CD4-positive, alpha-beta T cell treated with Interleukin-4 for 4 hours (primary cell): Measurements from ENCODE around the gene SEZ6.

Source experiments
- DNase-seq: peaks from one replicate; pipeline ENCODE4 v3.0.0-alpha.2; 2020

SEZ6 gene

DNA sequence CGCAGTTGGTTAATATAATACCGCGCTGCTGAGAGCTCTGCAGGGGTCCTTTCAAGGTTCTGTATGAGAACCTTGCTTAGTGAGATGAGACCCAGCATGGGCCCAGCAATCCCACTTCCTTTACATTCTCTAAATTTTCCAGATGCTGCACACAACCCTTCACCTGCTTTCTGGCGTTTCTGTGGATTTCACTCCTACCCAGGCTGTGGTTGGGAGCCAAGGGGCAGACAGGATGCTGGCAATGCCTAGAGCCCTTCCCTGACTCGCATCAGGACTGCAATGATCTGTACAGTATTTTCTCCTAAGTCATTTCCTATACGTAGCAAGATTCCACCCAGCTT is 27.0 kb upstream of the SEZ6 start:
- no peak for DNase-seq

DNA sequence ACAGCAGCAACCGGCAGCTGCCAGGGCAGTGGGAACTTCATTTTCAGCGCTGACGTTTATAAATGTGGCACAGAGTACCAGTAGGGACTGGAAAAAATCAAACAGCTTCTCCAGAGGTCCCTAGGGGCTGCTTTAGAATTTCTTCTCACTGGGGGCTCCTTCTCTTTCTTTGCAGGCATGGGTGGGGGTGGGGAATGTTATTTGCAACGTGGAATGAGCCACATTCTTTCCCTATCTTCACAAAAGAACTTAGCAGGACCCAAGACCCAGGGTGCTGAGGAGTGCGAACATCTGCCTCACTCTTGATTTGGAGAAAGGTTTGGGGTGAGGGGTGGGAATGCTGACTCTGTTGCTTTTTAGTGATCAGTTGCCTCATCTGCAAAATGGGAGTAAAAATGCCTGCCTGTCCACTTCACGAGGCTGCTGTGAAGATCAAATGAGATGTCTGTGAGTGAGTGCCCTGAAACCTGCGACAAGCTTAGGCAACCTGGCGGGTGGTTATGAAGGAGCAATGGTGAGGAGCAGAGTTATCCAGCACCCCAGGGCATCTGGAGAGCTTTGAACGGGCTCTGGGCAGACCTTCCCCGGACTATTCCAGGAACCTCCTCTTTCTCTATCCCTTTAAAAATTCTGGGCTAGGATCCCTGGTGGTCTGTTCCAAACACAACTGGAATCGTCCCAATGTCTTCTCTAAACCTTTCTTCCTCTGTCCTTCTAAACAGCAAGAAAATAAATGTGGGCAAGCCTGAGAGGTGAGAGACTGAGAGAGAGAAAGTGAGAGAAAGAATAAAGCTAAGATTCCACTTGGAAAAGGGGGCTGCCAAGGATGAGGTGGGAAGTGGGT is 26.4 kb upstream of the SEZ6 start:
- DNase-seq: no peak

DNA sequence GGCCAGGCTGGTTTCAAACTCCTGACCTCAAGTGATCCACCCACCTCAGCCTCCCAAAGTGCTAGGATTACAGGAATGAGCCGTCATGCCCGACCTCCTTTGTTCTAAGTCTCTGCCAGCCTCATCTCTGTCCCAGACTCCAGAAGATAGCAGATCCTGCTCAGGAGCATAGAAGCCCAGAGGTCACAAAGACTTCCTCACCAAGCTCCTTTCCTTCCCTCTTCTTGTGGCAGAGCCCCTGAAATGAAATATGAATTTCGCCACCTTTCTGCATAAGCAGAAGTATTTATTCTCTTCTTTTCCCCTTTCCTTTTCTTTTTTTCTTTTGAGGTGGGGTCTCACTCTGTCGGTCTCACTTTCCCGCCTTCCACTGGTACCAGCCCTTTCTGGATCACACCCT is 25.7 kb upstream of the SEZ6 start:
- no peak for DNase-seq

DNA sequence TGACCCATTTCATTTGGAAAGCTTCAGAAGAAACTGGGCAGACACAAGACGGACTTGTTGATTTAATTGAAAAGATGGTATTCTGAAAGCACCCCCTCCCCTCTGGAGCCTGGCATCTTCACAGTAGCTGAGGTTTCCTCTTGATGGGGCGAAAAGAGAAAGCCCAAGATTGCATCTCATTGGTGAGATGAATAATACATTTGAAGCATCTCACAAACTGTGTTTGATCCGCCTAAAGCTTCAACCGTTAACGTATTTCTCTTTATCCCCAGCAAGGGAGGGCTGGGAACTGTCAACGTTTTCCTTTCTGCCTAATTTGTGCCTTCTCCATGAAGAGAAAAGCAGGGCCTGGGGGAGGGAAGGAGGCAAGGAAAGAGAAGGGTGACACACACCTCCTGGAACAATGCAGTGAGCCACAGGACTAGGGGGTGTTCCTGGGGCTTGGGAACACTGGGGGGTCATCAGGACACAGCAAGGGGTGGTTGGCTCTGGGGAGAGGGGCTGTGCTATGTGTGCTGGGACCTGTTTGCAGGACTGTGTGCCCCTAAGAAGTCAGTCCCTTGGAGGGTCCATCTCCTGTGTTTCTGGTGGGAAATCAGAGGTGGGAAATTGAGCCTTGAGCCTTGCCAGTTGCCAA is 18.6 kb upstream of the SEZ6 start:
- DNase-seq: no peak

DNA sequence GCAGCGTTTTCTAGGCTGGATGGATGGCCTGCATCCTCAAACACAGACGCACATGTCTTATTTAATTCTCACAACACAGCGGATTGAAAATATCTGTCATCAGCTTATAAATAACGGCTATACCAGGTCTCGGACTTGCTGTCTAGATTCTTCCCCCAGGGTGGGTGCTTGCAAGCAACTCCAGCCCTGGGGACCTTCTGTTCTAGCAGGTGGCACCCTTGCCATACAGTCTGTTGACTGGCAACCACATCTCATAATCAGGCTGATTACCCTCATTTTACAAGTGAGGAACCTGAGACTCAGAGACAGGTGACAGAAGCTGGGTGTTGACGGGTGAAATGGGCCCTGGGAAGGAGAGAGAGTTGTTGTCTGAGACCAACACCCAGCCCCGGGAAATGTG is 16.2 kb upstream of the SEZ6 start:
- DNase-seq: no peak

DNA sequence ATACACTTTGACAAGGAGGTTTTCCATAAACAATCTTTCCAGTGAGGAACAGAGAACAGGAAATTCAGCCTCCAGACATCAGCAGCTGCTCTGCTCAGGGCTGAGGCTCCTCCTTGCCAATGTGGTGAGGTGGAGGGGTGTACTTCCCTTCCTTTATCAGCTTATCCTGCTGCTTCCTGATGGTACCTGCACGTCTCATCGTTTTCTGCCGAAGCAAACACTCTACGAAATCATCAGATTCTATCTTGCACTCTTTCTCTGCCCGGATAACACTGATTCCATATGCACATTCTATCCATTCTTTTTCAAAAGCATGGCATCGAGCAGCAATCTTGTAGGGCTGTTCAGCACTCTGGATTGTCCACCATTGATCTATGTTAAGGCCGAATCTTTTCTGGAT is 15.4 kb upstream of the SEZ6 start:
- no peak for DNase-seq

DNA sequence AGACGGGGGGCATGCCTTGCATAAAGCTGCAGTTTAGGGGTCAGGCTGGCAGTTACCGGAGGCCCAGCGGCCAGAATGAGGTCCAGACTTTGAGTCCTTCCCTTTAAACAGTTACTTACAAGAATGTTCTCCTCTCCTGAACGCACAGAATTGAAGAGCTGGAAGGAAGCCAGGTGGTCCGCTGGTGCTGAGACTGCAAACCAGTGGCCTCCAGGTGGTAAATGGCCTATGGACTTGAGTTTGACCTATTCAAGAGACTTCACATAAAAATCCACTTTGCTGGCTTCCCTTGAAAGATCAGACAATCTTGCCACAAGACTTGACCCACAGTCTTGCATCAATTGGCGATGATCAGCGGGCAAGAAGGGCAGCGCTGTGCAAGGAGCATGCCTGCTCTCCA is 14.7 kb upstream of the SEZ6 start:
- no peak for DNase-seq

DNA sequence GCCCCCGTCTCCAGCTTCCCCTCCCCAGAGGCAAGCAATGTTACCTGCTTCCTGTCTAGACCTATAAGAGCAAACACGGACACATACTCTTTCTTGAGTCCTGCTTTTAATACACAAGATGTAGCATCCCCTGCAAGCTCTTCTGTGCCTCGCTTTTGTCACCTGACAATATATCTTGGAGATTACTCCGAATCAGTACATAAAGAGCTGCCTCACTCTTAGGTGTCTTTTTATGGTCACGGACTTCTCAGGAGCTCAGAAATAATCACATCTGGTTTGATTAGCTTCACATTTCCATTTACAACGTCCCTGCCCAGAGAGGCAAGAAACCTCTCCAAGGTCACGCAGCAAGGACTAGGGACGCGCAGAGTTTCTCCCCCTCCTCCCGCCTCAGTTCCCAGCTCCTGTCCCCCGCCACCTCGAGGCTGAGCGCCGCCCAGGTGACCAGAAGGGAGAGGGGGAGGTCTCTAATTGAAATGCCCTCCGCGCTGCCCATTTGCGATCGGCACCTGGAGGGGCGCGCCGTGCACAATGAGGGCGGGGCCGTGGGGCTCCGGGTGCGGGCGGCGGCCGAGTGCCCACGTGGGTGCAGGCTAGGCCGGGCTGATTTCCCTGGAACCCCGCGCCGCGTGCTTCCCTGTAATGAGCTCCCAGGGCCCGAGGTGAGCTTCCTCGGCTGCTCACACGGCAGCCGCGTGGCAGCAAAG is 13.8 kb upstream of the SEZ6 start:
- no peak for DNase-seq

DNA sequence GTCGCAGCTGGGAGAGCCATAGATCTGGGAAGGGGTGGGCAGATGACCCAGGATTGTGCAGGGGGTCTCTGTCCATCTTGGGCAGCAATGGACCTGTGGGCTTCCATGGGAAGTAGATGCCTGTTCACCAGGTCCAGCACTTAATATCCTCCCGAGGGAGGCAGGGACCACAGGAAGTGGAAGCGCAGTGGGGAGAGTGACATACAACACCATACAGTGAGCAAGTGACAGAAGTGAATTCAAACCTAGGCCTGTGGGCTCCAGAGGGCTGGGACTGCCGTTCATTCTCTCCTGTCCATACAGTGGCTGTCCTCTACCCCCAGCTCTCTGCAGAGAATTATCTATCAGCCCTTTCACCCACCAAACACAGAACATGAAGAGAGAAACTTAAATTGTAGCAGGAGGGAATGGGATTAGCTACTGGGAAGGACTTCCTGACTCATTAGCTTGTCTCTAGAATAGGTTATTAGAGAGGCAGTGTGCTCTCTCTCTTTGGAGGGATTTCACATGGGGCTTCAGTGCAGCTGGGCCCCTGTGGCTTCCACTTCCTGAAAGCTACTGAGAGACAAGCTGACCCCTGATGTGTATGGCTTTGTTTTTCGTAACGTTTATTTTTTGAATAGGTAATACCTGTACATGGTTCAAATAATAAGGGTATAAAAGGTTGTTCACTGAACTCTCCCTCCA is 13.1 kb upstream of the SEZ6 start:
- DNase-seq: no peak

DNA sequence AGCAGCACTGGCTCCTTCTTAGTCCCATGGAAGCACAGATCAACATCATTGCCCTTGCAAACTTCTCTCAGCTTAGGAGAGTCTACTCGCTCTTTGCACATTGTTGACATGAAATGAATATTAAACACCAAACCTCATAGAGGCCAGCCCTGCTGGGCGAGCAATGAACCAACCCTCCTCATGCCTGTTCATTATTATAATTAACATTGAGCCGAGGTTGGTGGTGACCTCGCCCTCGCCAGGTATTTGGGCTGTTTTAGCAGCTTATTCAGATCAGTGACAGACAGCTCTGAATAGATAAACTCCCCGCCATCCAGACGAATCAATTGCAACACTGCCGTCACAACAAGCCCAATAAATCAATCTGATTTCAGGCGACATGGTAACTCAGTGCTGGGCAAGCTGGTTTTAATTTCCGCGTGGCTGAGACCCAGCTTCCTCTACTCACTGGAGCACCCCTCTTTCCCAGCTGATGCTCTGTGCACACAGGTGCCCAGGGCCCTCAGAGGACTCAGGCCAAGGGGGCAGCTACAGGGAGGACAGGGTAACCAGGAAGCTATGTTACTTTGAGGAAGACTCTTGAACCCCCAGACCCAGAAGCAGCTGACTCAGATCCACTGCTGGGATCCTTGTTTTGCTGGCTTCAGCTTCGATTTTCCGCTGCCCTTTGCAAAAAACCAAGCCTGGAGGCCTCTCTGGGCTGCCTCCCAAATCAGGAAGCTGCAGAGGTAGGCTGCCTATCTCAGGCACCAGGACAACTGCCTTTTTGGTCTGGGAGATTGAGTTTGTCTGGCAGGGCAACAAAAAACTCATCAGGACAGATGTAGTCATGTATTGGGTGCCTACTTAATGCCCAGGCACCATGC is 10.7 kb upstream of the SEZ6 start:
- DNase-seq: no peak

DNA sequence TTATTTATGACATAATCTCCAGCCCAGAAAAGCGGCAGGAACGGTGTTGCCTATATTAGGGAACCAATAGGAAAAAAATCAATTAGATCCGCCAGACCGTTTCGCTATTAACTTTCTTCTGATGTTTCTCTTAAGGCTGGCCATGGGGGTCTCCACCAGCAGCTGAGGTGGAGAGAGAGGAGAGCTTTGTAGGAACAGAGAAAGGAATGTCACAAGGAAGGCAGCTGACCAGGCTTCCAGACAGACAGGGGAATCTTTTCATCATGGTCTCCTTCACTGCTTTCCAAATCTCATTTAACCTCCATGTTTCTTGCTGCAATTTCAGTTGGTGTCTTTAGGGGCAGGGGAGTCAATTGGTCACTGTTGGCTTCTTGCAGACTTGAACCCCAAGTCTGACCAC is 8.9 kb upstream of the SEZ6 start:
- DNase-seq: no peak

DNA sequence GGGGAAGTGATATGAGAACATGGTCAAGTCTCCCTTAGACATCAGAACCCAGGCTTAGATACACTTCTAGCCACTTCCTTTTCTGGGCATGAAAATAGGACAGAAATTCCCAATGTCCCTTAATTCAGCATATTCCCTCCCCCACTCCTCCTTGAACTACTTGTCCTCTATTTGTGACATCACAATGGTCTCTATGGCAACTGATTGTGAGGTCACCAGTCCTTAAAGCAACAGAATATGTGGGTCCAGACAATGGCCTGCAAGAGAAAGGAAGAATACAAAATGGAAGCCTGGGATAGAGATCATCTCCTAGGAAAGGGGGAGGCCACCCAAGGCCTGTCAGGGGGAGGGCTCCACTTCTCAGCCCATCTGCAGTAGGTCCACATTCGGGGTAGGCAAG is 6.7 kb upstream of the SEZ6 start:
- no peak for DNase-seq

DNA sequence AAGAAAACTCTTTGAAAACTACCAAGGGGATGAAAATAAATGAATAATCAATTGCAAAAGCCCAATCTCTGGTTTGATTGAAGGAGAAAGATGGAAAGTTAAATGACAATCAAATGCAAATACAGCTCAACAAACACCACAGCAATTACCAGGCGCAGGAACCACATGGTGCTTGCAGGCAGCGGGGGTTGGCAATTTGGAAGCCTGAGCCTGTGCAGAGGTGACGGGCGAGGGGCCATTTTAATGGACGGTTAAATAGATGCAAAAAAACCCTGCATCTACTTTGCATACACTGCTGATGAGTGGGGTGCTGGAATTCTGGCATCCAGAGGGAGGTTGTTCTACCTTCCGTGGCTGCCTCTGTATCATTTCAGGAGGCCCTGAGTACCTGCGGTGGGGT is 4.8 kb upstream of the SEZ6 start:
- no peak for DNase-seq

DNA sequence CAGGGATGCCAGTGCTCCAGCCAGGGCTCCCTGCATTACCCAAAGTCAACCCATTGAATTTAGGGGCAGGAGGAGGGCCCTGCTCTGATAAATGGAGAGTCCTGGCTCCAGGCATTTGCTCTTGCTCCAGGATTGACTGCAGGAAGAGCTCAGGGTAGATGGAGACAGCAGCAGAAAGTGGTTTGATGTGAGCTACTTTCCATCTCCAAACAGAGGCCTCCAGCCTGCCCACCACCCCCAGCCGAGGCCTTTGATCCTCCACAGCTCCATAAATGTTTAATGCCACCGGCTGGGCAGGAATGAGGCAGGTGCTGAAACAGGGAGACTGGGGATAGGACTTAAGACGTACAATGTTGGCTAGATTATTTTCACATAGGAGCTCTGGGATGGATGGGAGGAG is 4.3 kb upstream of the SEZ6 start:
- DNase-seq: no peak

DNA sequence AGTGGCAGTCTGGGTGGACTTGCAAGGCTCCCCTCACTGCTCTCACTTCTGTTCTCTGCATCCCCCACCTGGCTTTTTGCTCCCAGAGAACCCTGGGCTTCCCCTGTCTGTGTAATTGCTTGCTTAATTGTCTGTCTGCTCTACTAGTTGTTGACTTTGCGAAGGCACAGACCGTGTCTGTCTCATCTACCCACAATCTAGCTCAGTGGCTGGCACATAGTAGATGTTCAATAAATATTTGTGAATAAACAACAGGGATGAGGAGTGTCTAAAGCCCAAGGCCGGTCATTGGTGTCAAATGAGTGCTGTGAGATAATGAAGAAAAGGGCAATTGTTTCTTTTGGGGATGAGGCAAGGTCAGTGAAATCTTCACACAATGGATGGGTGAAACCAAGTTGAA is 2.8 kb upstream of the SEZ6 start:
- DNase-seq: no peak

DNA sequence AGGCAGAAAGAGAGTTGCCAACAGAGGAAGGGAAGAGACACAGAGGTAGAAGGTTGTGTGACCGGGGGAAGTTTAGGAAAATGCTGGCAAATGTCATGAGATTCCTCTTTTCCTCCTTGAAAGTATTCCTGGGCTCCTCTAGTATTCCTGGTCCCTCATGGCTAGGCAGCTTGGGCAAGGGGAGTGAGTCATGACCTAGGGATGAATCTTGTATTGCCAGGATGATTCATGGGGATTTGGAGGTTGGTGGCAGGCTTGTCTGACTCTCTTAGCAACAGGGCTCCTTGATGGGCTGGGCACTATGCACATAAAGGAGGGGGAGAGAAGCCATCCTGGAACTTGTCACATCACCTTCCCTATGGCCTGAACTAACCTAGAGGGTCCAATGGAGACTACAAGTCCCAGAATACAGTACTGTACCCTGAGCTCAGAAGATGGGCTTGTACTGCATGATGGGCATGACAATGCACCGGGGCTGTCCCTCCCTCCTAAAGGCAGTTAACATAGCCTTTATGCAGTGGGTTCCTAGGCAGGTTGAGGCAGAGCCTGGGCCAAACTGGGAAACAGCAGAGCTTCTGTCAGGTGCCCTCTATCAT is 2.1 kb upstream of the SEZ6 start:
- no peak for DNase-seq

DNA sequence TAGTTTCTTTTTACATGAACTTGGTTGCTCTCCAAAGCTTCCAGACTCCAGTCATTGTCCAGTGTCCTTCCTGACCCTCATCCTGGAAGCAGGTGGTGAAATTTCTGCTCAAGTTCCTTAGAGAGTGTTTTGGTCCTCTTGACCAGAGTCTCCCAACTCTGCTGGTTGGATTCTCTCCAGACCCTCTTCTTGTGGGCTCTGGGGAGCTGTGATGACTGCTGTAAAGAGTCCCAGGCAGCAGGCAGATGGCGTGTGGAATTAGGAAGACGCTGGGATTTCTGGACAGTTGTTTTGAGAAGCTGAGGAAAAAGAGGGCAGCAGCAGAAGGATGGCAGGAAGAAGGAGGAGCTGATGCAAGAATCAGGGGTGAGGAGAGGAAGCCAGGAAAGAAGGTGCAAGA is 1.6 kb upstream of the SEZ6 start:
- DNase-seq: no peak

DNA sequence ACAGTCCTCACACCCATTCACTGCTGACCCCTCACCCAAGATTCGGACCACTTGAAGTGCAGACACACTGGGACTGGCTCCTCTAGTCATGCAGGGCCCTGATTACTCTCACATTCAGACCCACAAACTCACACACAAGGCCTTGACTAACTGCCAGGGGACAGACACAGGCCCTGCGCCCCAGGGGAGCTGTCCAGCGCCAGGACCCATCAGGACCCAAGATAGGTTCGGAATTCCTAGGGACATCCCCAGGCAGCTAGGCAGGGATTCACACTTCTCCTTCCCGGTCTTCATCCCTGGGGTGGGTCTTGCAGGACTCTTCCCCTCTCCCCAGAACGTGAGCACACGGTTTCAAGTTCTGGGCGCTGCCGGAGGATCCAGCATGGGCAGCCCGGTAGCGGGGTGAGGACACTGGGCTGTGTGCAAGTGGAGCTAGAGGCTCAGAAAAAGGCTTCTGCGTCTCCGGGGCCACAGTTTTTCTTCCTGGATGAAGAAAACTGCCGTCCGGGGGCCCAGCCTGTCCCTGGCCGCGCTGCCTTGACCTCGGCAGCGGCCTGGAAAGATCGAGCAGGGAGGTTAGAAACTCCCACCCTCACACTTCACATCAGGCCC is 1.6 kb downstream of the SEZ6 start:
- no peak for DNase-seq

DNA sequence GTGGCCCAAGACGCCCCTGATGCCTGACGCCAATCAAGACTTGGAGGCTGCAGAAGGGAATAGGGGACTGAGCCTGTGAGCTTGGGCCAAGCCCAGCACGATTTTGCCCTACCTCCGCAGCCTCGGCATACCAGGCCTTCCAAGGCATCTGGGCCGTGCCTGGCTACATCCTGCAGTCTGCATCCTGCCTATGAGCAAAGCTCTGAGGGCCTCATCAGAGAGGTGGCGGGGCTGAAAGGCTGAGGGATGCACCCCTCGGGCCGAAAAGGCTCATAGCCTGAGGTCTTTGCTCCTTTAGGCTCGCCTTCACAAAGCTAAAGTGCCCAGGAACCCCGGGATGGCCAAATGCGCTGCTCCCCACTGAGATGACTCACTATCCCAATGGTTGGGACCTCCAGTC is 2.5 kb downstream of the SEZ6 start:
- no peak for DNase-seq

DNA sequence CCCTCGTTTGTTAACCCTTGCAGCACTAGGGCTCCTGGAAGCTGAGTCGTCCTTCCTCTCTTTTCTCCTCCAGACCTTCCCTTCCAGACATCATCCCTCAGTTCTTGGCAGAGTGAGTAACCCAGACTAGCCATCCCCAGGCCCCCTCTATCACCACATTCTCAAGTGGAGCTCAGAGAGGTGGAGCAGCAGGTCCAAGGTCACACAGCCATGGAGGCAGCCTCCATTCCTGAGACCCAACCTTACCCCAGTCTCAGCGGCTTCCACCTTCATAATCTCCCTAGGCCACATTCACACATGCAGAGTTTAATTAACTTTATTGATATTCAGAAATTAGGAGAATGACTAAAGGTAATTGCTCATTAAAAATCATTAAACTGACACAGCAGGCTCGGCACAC is 3.0 kb downstream of the SEZ6 start:
- no peak for DNase-seq

DNA sequence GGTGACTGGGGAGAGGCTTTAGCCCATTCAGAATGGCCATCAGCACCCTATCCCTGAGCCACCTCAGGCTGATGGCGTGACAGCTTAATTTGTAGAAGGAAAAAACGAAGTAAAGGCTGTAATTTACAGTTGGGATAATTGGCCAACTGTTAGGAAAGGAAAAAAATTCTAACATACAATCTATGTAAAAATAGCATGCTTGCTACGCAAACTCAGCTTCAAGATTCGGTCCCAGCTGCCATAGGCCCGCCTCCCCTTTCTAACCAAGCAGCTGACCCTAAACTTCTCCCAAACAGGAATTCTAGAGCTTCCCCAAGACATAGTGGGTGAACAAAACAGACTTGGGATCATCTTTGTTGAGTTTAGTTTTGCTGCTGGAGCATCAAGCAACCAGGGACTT is 4.9 kb downstream of the SEZ6 start:
- no peak for DNase-seq

DNA sequence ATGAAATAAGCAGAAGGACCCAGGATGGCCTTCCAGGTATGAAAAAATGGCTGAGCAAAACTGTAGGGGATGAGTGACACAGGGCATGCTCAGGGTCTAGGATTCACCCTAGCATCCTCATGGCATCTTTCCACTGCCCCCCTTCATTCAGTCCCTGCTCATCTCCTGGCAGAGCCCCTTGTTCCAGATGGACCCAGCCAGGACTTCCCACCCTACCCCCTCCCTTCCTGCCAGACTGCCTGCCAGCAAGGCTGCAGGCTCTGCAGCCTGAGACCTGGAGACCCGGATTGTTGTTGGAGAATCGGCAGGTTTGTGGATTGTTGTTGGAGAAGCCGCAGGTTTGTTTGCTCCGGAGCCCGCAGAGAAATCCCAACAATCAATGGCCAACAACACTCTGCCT is 6.6 kb downstream of the SEZ6 start:
- no peak for DNase-seq
